Caco-2 (cell line): ENCODE results near the gene CST8. TPM values are rescaled to one million over a fixed set of nuclear protein-coding genes. Genes with fewer than 3 reads are reported as not detected.

Source experiments
- BruUV-seq: library from RNA; stranded (reverse); fragments of 400-500 nt; replicated peaks from 2 replicates; lab custom pipeline; 2021; lab: Mats Ljungman, UMichigan
- CTCF ChIA-PET: fragments of 300-600 bp; sonication (Branson Sonifier 250); formaldehyde crosslinking; loops from one replicate; lab custom pipeline; 2022; ENCODE audit warnings: antibody characterized with exemption; lab: Charles Lee
- POLR2A ChIA-PET: fragments of 300-600 bp; sonication (Branson Sonifier 250); formaldehyde crosslinking; loops from one replicate; lab custom pipeline; 2022; ENCODE audit warnings: antibody characterized with exemption; lab: Charles Lee
- DNase-seq, 2 experiments: peaks; one replicate each; pipeline versions ENCODE4 v3.0.0 to v3.0.0-alpha.2; 2020 to 2022
- H3K27me3 ChIP-seq: replicated peaks from 2 replicates; pipeline ENCODE4 v1.6.0; 2011; ENCODE audit warnings: low read length; ENCODE audit not compliant: control insufficient read depth, insufficient read depth
- H3K36me3 ChIP-seq: 2 replicates; pipeline ENCODE4 v1.5.1; 2011; ENCODE audit warnings: low read length; ENCODE audit not compliant: control insufficient read depth, insufficient read depth
- H3K4me1 ChIP-seq: fragments of 250-450 bp; sonication (Bioruptor Pico); 2 replicates; pipeline ENCODE4 v1.5.1; 2020; ENCODE audit warnings: mild to moderate bottlenecking
- H3K4me3 ChIP-seq: 2 replicates; pipeline ENCODE4 v1.5.1; 2011; ENCODE audit warnings: low read depth, mild to moderate bottlenecking, control low read depth, low read length
- H3K9me3 ChIP-seq: fragments of 250-450 bp; sonication (Bioruptor Pico); 2 replicates; pipeline ENCODE4 v1.5.1; 2020; ENCODE audit warnings: mild to moderate bottlenecking, moderate library complexity
- H3K27ac Mint-ChIP-seq: one replicate; pipeline ENCODE4 v1.8.0; 2022; ENCODE audit warnings: mixed read lengths; ENCODE audit not compliant: unreplicated experiment
- H3K27me3 Mint-ChIP-seq: one replicate; pipeline ENCODE4 v1.8.0; 2022; ENCODE audit warnings: mixed read lengths; ENCODE audit not compliant: insufficient read depth, unreplicated experiment
- H3K36me3 Mint-ChIP-seq: one replicate; pipeline ENCODE4 v1.8.0; 2022; ENCODE audit warnings: mild to moderate bottlenecking, mixed read lengths; ENCODE audit not compliant: insufficient read depth, unreplicated experiment
- H3K4me1 Mint-ChIP-seq: one replicate; pipeline ENCODE4 v1.8.0; 2022; ENCODE audit warnings: low read depth, mixed read lengths; ENCODE audit not compliant: unreplicated experiment
- H3K4me3 Mint-ChIP-seq: one replicate; pipeline ENCODE4 v1.8.0; 2022; ENCODE audit warnings: mild to moderate bottlenecking, moderate library complexity, mixed read lengths; ENCODE audit not compliant: unreplicated experiment
- H3K9me3 Mint-ChIP-seq: one replicate; pipeline ENCODE4 v1.8.0; 2022; ENCODE audit warnings: mixed read lengths; ENCODE audit not compliant: unreplicated experiment
- CTCF ChIP-seq, 2 experiments: fragments of 200-600 bp in 1 of 2; IDR thresholded peaks; 1 replicate in 1 of 2; 2 replicates in 1 of 2; pipeline versions ENCODE4 v1.5.1 to v1.8.0; 2011 to 2022; ENCODE audit warnings: antibody characterized with exemption in 1 of 2, control low read depth in 1 of 2, inconsistent platforms in 1 of 2, low read depth in 1 of 2, low read length in 1 of 2, mild to moderate bottlenecking in 1 of 2, moderate library complexity in 1 of 2; ENCODE audit not compliant: insufficient read depth in 1 of 2, severe bottlenecking in 1 of 2, unreplicated experiment in 1 of 2
- intact Hi-C: fragments of 100-400 bp; cut with micrococcal nuclease; formaldehyde crosslinking; loops from one replicate; pipeline ENCODE4 v1.10.0; 2022; ENCODE audit not compliant: unreplicated experiment
- total RNA-seq: library from RNA; stranded (reverse); gene quantifications from 2 replicates; pipeline ENCODE4 v1.2.3, GENCODE V29; 2022

CST8 gene
- total RNA-seq, 1 experiment from 2014 or later = not detected

DNA sequence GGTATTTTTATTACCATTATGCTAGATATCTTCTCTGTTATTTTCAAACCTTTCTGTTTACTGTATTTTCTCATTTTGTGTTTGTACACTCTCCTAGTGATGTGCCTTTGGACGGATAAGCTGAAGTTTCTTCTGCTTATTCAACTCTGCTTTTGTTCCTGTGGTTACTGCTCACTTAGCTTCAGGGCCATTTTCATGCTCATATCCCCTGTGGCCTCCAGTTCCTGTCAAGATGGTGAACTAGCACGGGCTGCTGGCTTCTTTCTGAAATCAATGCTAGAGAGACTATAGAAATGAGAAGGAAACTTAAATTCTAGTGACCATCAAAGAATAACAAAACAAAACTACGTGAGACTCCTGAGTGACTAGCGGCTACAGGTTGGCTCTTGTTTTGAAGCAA is 6.8 kb upstream of the CST8 start:
- Mint-ChIP-seq H3K27me3 (peaks cover 5% of the 10 kb centered on the region), H3K9me3 (no peaks in the 10 kb centered on the region), H3K4me3 (no peak overlapping the region), H3K27ac (no peak overlapping the region), H3K4me1 (no peaks in the 10 kb centered on the region), H3K36me3 (no peaks in the 10 kb centered on the region)
- H3K4me3 ChIP-seq = no peak overlapping the region
- H3K4me1 ChIP-seq = no peaks in the 10 kb centered on the region
- no peaks in the 10 kb centered on the region for H3K36me3 ChIP-seq
- TF ChIP-seq CTCF (IDR thresholded peaks at IDR 0.05; ENCODE audit: insufficient read depth in 1 of 2, low read depth in 1 of 2, low read length in 1 of 2, severe bottlenecking in 1 of 2, unreplicated experiment in 1 of 2) = no peak
- no peaks in the 10 kb centered on the region for H3K27me3 ChIP-seq
- POLR2A ChIA-PET = no interaction called here
- CTCF ChIA-PET = no interaction called here
- DNase-seq = no peak
- 0 out of 2 replicates have a peak, but pooled peaks cover 3% of the 10 kb centered on the region for H3K9me3 ChIP-seq
- intact Hi-C loops = no loop called here
- no TSS peak for BruUV-seq

DNA sequence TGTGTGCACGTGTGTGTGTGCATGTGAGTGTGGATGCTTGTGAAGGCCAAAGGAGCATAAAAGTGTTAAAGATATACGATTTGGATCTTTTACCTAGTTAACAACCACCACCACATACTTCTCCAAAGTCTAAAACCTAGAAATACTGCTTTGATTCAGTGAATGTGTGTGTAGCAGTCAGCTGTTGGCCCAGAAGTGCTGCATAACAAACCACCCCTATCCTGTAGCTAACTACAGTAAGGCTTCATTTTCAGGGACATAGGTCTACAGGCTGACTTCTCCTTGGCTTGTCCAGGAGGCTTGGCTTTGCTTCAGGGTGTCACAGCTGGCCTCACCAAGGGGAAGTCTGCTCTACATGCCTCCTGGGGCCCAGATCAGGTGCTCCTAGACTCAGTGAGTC is 2.4 kb upstream of the CST8 start:
- Histone ChIP-seq H3K36me3 (no peaks in the 10 kb centered on the region), H3K9me3 (0 out of 2 replicates have a peak, but pooled peaks cover 3% of the 10 kb centered on the region), H3K4me3 (no peak overlapping the region), H3K27me3 (no peaks in the 10 kb centered on the region), H3K4me1 (no peaks in the 10 kb centered on the region)
- peaks cover 3% of the 10 kb centered on the region for H3K27me3 Mint-ChIP-seq
- H3K9me3 Mint-ChIP-seq = no peaks in the 10 kb centered on the region
- no peak for DNase-seq
- TF ChIP-seq CTCF (IDR thresholded peaks at IDR 0.05; ENCODE audit: insufficient read depth in 1 of 2, low read depth in 1 of 2, low read length in 1 of 2, severe bottlenecking in 1 of 2, unreplicated experiment in 1 of 2) = no peak
- POLR2A ChIA-PET = no interaction called here
- no peaks in the 10 kb centered on the region for H3K36me3 Mint-ChIP-seq
- intact Hi-C loops = no loop called here
- H3K4me3 Mint-ChIP-seq = no peak overlapping the region
- H3K4me1 Mint-ChIP-seq = no peaks in the 10 kb centered on the region
- CTCF ChIA-PET = no interaction called here
- H3K27ac Mint-ChIP-seq = no peak overlapping the region
- BruUV-seq = no TSS peak

DNA sequence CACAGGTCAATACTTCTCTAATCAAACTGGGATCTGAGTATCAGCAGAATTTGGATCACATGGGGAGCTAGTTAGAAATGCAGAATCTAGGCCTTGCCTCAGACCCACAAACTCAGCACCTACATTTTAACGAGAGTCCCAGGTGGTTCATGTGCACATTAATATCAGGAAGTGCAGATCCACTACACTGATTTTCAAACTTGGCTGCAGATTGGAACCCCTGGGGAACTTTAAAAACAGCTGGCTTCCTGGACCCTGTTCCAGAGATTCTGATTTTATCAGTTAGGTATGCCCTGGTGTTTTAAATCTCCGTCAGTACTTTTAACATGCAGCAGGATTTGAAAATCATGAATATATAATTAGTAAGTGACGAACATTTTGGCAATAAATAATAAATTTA is 1.9 kb upstream of the CST8 start:
- no peak for TF ChIP-seq CTCF (IDR thresholded peaks at IDR 0.05; ENCODE audit: insufficient read depth in 1 of 2, low read depth in 1 of 2, low read length in 1 of 2, severe bottlenecking in 1 of 2, unreplicated experiment in 1 of 2)
- no peaks in the 10 kb centered on the region for H3K36me3 ChIP-seq
- Mint-ChIP-seq H3K4me3 (no peak overlapping the region), H3K36me3 (no peaks in the 10 kb centered on the region), H3K4me1 (no peaks in the 10 kb centered on the region), H3K27me3 (peaks cover 1% of the 10 kb centered on the region), H3K9me3 (no peaks in the 10 kb centered on the region), H3K27ac (no peak overlapping the region)
- H3K27me3 ChIP-seq = no peaks in the 10 kb centered on the region
- no peaks in the 10 kb centered on the region for H3K9me3 ChIP-seq
- DNase-seq = no peak
- CTCF ChIA-PET = no interaction called here
- no TSS peak for BruUV-seq
- POLR2A ChIA-PET = no interaction called here
- H3K4me3 ChIP-seq = no peak overlapping the region
- H3K4me1 ChIP-seq = no peaks in the 10 kb centered on the region
- intact Hi-C loops = no loop called here
